ENCODE results near the gene CACNG6. TPM values are rescaled to one million over a fixed set of nuclear protein-coding genes. Genes with fewer than 3 reads are reported as not detected.

CACNG6 gene
- total RNA-seq, 3 donors from 2014 or later, result not detected

DNA sequence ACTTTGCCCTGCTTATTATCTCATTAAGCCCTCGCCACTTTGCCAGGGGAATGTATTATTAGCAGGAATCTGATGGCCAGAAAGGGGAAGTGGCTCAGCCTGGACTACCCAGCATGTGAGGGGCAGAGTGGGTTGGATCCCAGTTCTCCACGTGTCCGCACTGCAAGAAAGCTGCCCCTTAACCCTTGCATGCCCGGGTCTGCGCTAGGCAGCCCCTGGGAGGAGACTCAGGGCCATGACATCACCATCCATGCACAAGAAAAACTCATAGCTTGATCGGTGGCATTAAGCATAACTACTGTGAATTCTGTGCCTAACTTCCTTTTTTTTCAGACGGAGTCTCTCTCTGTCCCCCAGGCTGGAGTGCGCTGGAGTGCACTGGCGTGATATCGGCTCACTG lies 19.8 kb upstream of the CACNG6 start:
- H3K36me3 ChIP-seq, result no peaks in the 10 kb centered on the region
- H3K27me3 ChIP-seq, result peaks cover 0 to 29% of the 10 kb centered on the region in 2 donors
- DNase-seq (ENCODE audit: low spot score in 2 of 2), result no peak
- no peak overlapping the region for H3K4me3 ChIP-seq
- no peaks in the 10 kb centered on the region for H3K9me3 ChIP-seq
- intact Hi-C loops (cut with DNase I; ENCODE audit: low total_unique reads), result no loop called here
- no peaks in the 10 kb centered on the region for H3K4me1 ChIP-seq
- H3K27ac ChIP-seq, result no peak overlapping the region
- TF ChIP-seq POLR2A (IDR thresholded peaks at IDR 0.05), result no peak
- TF ChIP-seq, protein P1, sequence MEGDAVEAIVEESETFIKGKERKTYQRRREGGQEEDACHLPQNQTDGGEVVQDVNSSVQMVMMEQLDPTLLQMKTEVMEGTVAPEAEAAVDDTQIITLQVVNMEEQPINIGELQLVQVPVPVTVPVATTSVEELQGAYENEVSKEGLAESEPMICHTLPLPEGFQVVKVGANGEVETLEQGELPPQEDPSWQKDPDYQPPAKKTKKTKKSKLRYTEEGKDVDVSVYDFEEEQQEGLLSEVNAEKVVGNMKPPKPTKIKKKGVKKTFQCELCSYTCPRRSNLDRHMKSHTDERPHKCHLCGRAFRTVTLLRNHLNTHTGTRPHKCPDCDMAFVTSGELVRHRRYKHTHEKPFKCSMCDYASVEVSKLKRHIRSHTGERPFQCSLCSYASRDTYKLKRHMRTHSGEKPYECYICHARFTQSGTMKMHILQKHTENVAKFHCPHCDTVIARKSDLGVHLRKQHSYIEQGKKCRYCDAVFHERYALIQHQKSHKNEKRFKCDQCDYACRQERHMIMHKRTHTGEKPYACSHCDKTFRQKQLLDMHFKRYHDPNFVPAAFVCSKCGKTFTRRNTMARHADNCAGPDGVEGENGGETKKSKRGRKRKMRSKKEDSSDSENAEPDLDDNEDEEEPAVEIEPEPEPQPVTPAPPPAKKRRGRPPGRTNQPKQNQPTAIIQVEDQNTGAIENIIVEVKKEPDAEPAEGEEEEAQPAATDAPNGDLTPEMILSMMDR (IDR thresholded peaks at IDR 0.05), result no peak
- TF ChIP-seq POLR2AphosphoS5 (IDR thresholded peaks at IDR 0.05), result no peak

DNA sequence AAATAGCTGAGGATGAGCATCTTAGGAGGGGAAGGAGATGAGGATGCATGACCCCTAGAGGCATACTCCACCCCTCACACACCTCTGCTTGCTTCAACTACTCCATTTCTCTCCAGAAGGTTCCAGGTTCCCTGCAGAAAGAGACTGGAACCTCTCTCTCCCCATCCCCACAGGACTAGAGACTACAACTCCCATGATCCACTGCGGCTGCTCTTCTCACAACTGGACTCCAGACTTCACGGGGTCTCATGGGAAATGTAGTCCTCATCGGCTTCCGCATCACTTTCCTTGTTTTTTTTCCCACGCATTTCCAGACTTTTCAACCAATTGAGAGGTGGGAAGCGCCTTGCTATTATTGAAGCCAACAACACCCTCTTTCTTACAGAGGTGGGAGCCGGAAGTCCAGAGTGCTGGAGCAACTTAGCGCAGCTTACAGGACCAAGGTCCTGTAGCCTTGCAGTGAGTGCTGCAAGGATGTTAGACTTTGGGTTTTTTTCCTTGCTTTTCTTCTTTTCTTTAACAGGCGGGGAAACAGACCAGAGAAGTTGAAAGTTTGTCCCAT lies 13.9 kb upstream of the CACNG6 start:
- H3K27me3 ChIP-seq, result peaks cover 7 to 74% of the 10 kb centered on the region in 2 donors
- no peaks in the 10 kb centered on the region for H3K9me3 ChIP-seq
- peak in 1 of 2 donors; percentile 59 for DNase-seq (ENCODE audit: low spot score in 2 of 2)
- TF ChIP-seq, protein P1 (IDR thresholded peaks at IDR 0.05), result no peak
- no peak for TF ChIP-seq POLR2A (IDR thresholded peaks at IDR 0.05)
- TF ChIP-seq POLR2AphosphoS5 (IDR thresholded peaks at IDR 0.05), result no peak
- H3K27ac ChIP-seq, result no peak overlapping the region
- H3K4me1 ChIP-seq, result no peaks in the 10 kb centered on the region
- peak overlapping the region; percentile 11 to 55 (median 27) for H3K4me3 ChIP-seq
- intact Hi-C loops (cut with DNase I; ENCODE audit: low total_unique reads), result no loop called here
- H3K36me3 ChIP-seq, result no peaks in the 10 kb centered on the region

DNA sequence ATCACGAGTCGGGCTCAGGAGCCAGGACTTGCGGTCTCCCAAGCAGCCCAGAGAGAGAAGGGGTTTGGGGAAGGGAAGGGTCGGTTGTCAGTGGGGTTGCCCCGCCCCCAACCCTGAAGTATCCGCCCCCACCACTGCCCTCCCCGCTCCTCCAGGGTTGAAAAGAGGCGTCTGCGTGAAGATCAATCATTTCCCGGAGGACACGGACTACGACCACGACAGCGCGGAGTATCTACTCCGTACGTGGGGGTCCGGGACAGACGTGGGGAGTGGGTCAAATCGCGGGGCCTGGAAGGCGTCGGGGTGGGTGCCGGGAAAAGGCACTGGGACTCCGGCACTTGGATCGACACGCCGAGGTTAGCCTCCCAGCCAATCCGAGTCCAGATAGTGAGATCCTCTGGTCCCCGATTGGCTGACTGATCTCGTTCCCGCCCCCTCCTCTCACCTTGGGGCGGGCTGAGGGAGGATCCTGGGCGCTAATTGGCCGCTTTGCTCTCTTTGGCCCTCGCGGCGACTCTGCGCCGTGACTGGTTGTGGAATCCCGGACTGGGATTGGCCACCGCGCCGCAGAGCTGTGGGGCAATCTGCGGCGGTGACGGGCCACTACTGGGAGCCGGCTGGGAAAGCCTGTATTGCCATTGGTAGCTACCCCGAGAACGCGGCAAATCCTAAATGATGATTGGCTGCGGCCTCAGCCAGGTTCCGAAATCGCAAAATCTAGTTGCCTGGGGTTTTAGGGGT lies 13.3 kb upstream of the CACNG6 start:
- DNase-seq (ENCODE audit: low spot score in 2 of 2), result no peak
- H3K36me3 ChIP-seq, result no peaks in the 10 kb centered on the region
- intact Hi-C loops (cut with DNase I; ENCODE audit: low total_unique reads), result no loop called here

DNA sequence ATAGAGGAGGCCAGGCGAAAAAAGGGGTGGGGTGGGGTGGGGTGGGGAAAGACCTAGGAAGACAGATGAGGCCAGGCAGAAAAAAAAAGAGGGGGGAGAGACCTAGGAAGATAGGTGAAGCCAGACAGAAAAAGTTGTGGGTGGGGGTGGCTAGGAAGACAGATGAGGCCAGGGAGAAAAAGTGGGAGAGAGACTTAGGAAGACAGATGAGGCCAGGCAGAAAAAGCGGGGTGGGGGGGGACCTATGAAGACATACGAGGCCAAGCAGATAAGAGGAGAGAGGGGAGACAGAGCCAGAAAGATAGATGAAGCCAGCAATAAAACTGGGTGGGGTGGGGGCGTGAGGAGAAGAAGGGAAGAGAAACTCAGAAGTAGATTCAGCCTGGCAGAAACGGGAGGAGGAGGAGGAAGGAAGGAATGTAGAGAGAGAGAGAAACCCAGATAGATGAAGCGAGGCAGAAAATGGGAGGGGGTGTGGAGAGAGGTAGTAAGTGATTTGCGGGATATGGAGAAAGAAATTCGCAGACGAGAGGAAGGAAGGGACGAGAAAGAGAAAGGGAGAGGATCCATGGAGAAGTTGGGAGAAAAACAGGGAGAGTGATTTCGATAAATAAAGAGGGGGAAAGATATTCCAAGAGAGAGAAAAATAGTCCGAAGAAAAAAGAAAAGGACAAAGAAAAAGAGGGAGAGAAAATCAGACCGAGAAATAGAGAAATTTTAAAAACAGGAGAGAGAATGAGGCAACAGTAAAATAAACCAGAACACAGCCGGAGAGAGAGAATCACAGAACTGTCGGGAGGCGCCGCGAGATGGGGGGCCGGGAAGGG lies 12.2 kb upstream of the CACNG6 start:
- Histone ChIP-seq H3K27me3 (peaks cover 10 to 90% of the 10 kb centered on the region in 2 donors), H3K4me3 (peak overlapping the region; percentile 15 to 59 (median 41)), H3K4me1 (no peaks in the 10 kb centered on the region), H3K27ac (no peak overlapping the region), H3K36me3 (no peaks in the 10 kb centered on the region), H3K9me3 (peaks cover 0 to 4% of the 10 kb centered on the region in 2 donors)
- DNase-seq (ENCODE audit: low spot score in 2 of 2), result no peak
- intact Hi-C loops (cut with DNase I; ENCODE audit: low total_unique reads), result no loop called here
- TF ChIP-seq POLR2AphosphoS5 (IDR thresholded peaks at IDR 0.05) (no peak), POLR2A (IDR thresholded peaks at IDR 0.05) (no peak)
- TF ChIP-seq, protein P1 (IDR thresholded peaks at IDR 0.05), result no peak

More for the DNA sequence above, 13.3 kb upstream of the CACNG6 start:
- Histone ChIP-seq H3K27ac (no peak overlapping the region), H3K4me3 (peak overlapping the region; percentile 11 to 55 (median 27)), H3K27me3 (peaks cover 10 to 79% of the 10 kb centered on the region in 2 donors), H3K4me1 (no peaks in the 10 kb centered on the region), H3K9me3 (no peaks in the 10 kb centered on the region)
- TF ChIP-seq POLR2AphosphoS5 (IDR thresholded peaks at IDR 0.05) (no peak), POLR2A (IDR thresholded peaks at IDR 0.05) (no peak)
- TF ChIP-seq, protein P1 (IDR thresholded peaks at IDR 0.05), result no peak

All from breast epithelium (tissue), 4 donors.